ENCODE measurements around the gene SLC35F1. TPM values are rescaled to one million over a fixed set of nuclear protein-coding genes. Genes with fewer than 3 reads are reported as not detected.

SLC35F1 gene
- total and polyA plus RNA-seq, 2 experiments from 2014 or later = 0.04 to 0.43 TPM

DNA sequence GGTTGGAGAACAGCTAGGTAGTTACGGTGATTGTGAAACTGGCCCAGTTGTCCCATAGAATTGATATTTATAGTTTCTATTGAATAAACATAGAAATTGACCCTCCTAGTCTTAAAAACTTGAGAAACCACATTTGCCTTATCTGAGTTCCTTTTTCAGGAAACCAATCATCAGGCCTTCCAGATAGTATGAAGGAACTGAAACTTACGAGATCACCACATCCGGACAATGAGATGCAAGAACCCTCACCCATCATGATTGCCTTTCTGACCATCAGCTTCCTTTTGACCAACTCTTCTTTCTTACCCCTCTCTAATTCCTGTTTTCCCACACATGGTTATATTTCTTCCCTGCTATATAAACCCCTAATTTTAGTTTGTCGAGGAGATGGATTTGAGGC is 21.8 kb downstream of the SLC35F1 start:
- Histone ChIP-seq H3K27me3 (no peaks in the 10 kb centered on the region), H3K4me1 (ENCODE audit: insufficient read depth) (no peaks in the 10 kb centered on the region), H3K36me3 (replicated peaks; ENCODE audit: insufficient read depth, low read depth) (no peaks in the 10 kb centered on the region), H3K27ac (no peak overlapping the region), H2AFZ (no peak overlapping the region), H4K20me1 (ENCODE audit: insufficient read depth, poor library complexity, severe bottlenecking) (no peaks in the 10 kb centered on the region), H3K9me3 (ENCODE audit: low read depth) (no peaks in the 10 kb centered on the region), H3K9me2 (replicated peaks; ENCODE audit: insufficient read depth) (no peaks in the 10 kb centered on the region), H3K4me2 (no peak overlapping the region), H3K4me3 (no peak overlapping the region), H3K79me2 (no peaks in the 10 kb centered on the region)
- TF ChIP-seq, protein P1, sequence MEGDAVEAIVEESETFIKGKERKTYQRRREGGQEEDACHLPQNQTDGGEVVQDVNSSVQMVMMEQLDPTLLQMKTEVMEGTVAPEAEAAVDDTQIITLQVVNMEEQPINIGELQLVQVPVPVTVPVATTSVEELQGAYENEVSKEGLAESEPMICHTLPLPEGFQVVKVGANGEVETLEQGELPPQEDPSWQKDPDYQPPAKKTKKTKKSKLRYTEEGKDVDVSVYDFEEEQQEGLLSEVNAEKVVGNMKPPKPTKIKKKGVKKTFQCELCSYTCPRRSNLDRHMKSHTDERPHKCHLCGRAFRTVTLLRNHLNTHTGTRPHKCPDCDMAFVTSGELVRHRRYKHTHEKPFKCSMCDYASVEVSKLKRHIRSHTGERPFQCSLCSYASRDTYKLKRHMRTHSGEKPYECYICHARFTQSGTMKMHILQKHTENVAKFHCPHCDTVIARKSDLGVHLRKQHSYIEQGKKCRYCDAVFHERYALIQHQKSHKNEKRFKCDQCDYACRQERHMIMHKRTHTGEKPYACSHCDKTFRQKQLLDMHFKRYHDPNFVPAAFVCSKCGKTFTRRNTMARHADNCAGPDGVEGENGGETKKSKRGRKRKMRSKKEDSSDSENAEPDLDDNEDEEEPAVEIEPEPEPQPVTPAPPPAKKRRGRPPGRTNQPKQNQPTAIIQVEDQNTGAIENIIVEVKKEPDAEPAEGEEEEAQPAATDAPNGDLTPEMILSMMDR (IDR thresholded peaks at IDR 0.05; ENCODE audit: poor library complexity) = no peak
- TF ChIP-seq EZH2 (IDR thresholded peaks at IDR 0.05; ENCODE audit: borderline replicate concordance) = no peak
- TF ChIP-seq EZH2phosphoT487 (IDR thresholded peaks at IDR 0.05; ENCODE audit: low read depth, severe bottlenecking, unreplicated experiment) = no peak
- WGBS (ENCODE audit: low lambda C conversion rate, missing lambda C conversion rate) = 93% methylated on average over 4 of the region's 4 CpGs
- DNase-seq (ENCODE audit: low spot score) = no peak

DNA sequence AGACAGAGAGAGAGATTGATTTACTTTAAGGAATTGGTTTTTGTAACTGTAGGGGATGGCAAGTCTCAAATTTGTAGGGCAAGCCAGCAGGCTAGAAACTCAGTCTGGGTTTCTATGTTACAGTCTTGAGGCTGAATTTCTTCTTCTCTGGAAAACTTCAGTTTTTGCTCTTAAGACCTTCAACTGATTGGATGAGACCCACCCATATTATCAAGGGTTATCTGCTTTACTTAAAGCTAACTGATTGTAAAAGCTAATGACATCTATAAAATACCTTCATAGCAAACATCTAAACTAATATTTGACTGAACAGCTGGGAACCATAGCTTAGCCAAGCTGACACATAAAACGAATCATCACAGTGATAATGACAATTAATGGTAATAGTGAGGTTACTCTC is 22.4 kb downstream of the SLC35F1 start:
- WGBS (ENCODE audit: low lambda C conversion rate, missing lambda C conversion rate) = 79% methylated on average over 1 of the region's 1 CpG
- H3K4me3 ChIP-seq = no peak overlapping the region
- H3K27ac ChIP-seq = no peak overlapping the region
- no peak overlapping the region for H3K4me2 ChIP-seq
- H3K9me2 ChIP-seq (replicated peaks; ENCODE audit: insufficient read depth) = no peaks in the 10 kb centered on the region
- no peaks in the 10 kb centered on the region for H3K36me3 ChIP-seq (replicated peaks; ENCODE audit: insufficient read depth, low read depth)
- H3K9me3 ChIP-seq (ENCODE audit: low read depth) = no peaks in the 10 kb centered on the region
- no peaks in the 10 kb centered on the region for H4K20me1 ChIP-seq (ENCODE audit: insufficient read depth, poor library complexity, severe bottlenecking)
- no peaks in the 10 kb centered on the region for H3K27me3 ChIP-seq
- H3K79me2 ChIP-seq = no peaks in the 10 kb centered on the region
- TF ChIP-seq, protein P1 (IDR thresholded peaks at IDR 0.05; ENCODE audit: poor library complexity) = no peak
- TF ChIP-seq EZH2 (IDR thresholded peaks at IDR 0.05; ENCODE audit: borderline replicate concordance) (no peak), EZH2phosphoT487 (IDR thresholded peaks at IDR 0.05; ENCODE audit: low read depth, severe bottlenecking, unreplicated experiment) (no peak)
- no peak for DNase-seq (ENCODE audit: low spot score)
- no peaks in the 10 kb centered on the region for H3K4me1 ChIP-seq (ENCODE audit: insufficient read depth)
- H2AFZ ChIP-seq = no peak overlapping the region

DNA sequence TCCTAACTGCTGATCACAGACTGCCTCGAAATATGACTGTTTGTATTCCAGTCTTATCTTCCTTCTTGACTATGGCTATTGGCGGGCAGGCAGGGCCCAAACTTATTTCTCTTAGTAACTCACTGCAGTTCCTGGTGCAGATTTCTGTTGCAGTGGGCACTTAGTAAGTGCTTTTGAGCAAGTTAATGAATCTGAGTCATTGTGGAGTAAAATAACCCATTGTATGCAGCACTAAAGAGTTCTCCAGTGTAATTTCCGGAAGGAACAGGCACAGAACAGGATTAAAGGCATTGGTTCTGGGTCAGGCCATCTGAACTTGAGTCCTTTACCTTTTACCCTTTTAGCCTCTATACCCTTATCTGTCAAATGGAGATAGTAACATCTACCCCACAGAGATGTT is 23.6 kb downstream of the SLC35F1 start:
- 85% methylated on average over 3 of the region's 3 CpGs for WGBS (ENCODE audit: low lambda C conversion rate, missing lambda C conversion rate)

More for the DNA sequence above, 23.6 kb downstream of the SLC35F1 start:
- no peak overlapping the region for H3K27ac ChIP-seq
- H3K27me3 ChIP-seq = no peaks in the 10 kb centered on the region
- H4K20me1 ChIP-seq (ENCODE audit: insufficient read depth, poor library complexity, severe bottlenecking) = no peaks in the 10 kb centered on the region
- no peaks in the 10 kb centered on the region for H3K4me1 ChIP-seq (ENCODE audit: insufficient read depth)
- H3K9me3 ChIP-seq (ENCODE audit: low read depth) = no peaks in the 10 kb centered on the region
- no peak overlapping the region for H3K4me3 ChIP-seq
- DNase-seq (ENCODE audit: low spot score) = no peak
- no peaks in the 10 kb centered on the region for H3K79me2 ChIP-seq
- no peak for TF ChIP-seq EZH2phosphoT487 (IDR thresholded peaks at IDR 0.05; ENCODE audit: low read depth, severe bottlenecking, unreplicated experiment)
- TF ChIP-seq, protein P1 (IDR thresholded peaks at IDR 0.05; ENCODE audit: poor library complexity) = no peak
- no peak for TF ChIP-seq EZH2 (IDR thresholded peaks at IDR 0.05; ENCODE audit: borderline replicate concordance)
- H2AFZ ChIP-seq = no peak overlapping the region
- H3K4me2 ChIP-seq = no peak overlapping the region
- H3K9me2 ChIP-seq (replicated peaks; ENCODE audit: insufficient read depth) = no peaks in the 10 kb centered on the region
- no peaks in the 10 kb centered on the region for H3K36me3 ChIP-seq (replicated peaks; ENCODE audit: insufficient read depth, low read depth)

All from hepatocyte (in vitro differentiated cells).